Measurements from ENCODE around the gene TCF7. TPM values are rescaled to one million over a fixed set of nuclear protein-coding genes. Genes with fewer than 3 reads are reported as not detected.

Gene TCF7
- total and polyA plus RNA-seq, 2 of the 13 experiments (the other 11 are each of a cell fraction or from before 2014, with no cell fraction given): 6.3 to 6.8 TPM

DNA sequence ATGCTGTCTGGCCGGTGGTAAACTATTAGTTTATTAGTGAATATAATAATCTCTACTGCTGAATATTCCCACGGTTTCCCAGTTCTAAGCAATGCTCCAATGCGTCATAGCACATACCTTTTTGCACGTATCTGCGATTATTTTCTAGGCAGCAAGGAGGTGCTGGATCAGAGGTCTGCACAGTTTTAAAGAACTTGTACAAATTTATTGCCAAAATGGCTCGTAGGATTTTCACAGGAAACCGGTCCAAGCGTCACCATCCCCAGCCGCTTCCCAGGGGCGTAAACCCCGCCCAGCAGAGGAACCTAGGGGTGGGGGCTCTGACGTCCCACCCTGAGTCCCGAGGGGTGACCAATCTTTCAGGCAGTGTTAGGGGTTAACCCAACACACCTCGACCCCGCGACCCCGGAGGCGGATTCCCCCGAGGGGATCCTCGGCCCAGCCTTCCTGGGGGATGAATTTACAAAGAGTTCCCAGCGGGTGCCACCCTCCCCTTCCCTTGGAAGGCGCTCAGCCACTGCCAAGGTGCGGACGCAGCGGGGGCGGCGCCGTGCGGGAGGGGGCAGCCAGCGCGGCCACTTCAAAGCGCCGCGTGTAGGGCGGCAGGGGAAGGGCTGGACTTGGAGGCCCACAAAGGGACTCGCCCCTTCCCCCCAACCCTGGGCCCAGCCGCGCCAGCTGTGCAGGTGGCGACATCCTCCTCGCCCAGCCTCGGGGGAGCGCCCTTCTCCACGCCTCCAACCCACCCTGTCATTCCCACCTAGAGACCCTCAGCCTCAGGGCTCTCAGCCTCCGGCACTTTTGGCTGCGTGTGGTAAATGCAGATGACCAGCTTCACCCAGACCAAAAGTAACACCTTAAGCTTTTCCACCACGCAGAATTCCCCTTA is 43.5 kb upstream of the TCF7 start (continued):
- TF ChIP-seq, protein P1, sequence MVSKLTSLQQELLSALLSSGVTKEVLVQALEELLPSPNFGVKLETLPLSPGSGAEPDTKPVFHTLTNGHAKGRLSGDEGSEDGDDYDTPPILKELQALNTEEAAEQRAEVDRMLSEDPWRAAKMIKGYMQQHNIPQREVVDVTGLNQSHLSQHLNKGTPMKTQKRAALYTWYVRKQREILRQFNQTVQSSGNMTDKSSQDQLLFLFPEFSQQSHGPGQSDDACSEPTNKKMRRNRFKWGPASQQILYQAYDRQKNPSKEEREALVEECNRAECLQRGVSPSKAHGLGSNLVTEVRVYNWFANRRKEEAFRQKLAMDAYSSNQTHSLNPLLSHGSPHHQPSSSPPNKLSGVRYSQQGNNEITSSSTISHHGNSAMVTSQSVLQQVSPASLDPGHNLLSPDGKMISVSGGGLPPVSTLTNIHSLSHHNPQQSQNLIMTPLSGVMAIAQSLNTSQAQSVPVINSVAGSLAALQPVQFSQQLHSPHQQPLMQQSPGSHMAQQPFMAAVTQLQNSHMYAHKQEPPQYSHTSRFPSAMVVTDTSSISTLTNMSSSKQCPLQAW (CRISPR knock-in tag; IDR thresholded peaks at IDR 0.05): peak; percentile 50; the same call in 1 of the 2 replicates
- TF ChIP-seq, protein P2, sequence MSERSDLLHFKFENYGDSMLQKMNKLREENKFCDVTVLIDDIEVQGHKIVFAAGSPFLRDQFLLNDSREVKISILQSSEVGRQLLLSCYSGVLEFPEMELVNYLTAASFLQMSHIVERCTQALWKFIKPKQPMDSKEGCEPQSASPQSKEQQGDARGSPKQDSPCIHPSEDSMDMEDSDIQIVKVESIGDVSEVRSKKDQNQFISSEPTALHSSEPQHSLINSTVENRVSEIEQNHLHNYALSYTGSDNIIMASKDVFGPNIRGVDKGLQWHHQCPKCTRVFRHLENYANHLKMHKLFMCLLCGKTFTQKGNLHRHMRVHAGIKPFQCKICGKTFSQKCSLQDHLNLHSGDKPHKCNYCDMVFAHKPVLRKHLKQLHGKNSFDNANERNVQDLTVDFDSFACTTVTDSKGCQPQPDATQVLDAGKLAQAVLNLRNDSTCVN (CRISPR knock-in tag; IDR thresholded peaks at IDR 0.05; ENCODE audit: borderline replicate concordance): peak; percentile 30; the same call in 1 of the 2 replicates
- TF ChIP-seq, protein P3, sequence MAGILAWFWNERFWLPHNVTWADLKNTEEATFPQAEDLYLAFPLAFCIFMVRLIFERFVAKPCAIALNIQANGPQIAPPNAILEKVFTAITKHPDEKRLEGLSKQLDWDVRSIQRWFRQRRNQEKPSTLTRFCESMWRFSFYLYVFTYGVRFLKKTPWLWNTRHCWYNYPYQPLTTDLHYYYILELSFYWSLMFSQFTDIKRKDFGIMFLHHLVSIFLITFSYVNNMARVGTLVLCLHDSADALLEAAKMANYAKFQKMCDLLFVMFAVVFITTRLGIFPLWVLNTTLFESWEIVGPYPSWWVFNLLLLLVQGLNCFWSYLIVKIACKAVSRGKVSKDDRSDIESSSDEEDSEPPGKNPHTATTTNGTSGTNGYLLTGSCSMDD (CRISPR knock-in tag; IDR thresholded peaks at IDR 0.05): no peak
- TF ChIP-seq EP300 (IDR thresholded peaks at IDR 0.05; ENCODE audit: low read depth in 2 of 2, low read length in 2 of 2): peak in 1 of 2 experiments; percentile 84; a peak in 2 of 4 replicates
- peak; percentile 86 for TF ChIP-seq EP300 (CRISPR knock-in tag; IDR thresholded peaks at IDR 0.05; ENCODE audit: borderline replicate concordance)
- 0 out of 2 replicates have a peak, but pooled peaks have one; percentile 21 for TF ChIP-seq ZNF776 (CRISPR knock-in tag; IDR thresholded peaks at IDR 0.05)
- no peak for TF ChIP-seq DNMT3B (CRISPR knock-in tag; conservative IDR thresholded peaks at IDR 0.05)
- TF ChIP-seq GTF2F1 (IDR thresholded peaks at IDR 0.05; ENCODE audit: low read length): no peak
- TF ChIP-seq, protein P4, sequence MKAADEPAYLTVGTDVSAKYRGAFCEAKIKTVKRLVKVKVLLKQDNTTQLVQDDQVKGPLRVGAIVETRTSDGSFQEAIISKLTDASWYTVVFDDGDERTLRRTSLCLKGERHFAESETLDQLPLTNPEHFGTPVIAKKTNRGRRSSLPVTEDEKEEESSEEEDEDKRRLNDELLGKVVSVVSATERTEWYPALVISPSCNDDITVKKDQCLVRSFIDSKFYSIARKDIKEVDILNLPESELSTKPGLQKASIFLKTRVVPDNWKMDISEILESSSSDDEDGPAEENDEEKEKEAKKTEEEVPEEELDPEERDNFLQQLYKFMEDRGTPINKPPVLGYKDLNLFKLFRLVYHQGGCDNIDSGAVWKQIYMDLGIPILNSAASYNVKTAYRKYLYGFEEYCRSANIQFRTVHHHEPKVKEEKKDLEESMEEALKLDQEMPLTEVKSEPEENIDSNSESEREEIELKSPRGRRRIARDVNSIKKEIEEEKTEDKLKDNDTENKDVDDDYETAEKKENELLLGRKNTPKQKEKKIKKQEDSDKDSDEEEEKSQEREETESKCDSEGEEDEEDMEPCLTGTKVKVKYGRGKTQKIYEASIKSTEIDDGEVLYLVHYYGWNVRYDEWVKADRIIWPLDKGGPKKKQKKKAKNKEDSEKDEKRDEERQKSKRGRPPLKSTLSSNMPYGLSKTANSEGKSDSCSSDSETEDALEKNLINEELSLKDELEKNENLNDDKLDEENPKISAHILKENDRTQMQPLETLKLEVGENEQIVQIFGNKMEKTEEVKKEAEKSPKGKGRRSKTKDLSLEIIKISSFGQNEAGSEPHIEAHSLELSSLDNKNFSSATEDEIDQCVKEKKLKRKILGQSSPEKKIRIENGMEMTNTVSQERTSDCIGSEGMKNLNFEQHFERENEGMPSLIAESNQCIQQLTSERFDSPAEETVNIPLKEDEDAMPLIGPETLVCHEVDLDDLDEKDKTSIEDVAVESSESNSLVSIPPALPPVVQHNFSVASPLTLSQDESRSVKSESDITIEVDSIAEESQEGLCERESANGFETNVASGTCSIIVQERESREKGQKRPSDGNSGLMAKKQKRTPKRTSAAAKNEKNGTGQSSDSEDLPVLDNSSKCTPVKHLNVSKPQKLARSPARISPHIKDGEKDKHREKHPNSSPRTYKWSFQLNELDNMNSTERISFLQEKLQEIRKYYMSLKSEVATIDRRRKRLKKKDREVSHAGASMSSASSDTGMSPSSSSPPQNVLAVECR (CRISPR knock-in tag; IDR thresholded peaks at IDR 0.05; ENCODE audit: borderline replicate concordance): peak; percentile 75; the same call in 1 of the 2 replicates
- peak; percentile 58 for TF ChIP-seq CBX1 (IDR thresholded peaks at IDR 0.05; ENCODE audit: low read depth)
- TF ChIP-seq BCL6 (CRISPR knock-in tag; IDR thresholded peaks at IDR 0.05): peak; percentile 92
- no peak for TF ChIP-seq RBAK (CRISPR knock-in tag; IDR thresholded peaks at IDR 0.05)
- TF ChIP-seq, protein P5, sequence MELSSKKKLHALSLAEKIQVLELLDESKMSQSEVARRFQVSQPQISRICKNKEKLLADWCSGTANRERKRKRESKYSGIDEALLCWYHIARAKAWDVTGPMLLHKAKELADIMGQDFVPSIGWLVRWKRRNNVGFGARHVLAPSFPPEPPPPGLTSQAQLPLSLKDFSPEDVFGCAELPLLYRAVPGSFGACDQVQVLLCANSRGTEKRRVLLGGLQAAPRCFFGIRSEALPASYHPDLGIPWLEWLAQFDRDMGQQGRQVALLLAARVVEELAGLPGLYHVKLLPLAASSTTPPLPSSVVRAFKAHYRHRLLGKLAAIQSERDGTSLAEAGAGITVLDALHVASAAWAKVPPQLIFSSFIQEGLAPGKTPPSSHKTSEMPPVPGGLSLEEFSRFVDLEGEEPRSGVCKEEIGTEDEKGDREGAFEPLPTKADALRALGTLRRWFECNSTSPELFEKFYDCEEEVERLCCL (CRISPR knock-in tag; IDR thresholded peaks at IDR 0.05; ENCODE audit: borderline replicate concordance): no peak
- TF ChIP-seq MAF1 (CRISPR knock-in tag; IDR thresholded peaks at IDR 0.05; ENCODE audit: borderline replicate concordance): peak; percentile 64; the same call in 1 of the 2 replicates
- no peak for TF ChIP-seq ELF4 (CRISPR knock-in tag; IDR thresholded peaks at IDR 0.05; ENCODE audit: borderline replicate concordance)
- no peak for TF ChIP-seq ZNF879 (CRISPR knock-in tag; IDR thresholded peaks at IDR 0.05)
- TF ChIP-seq ZFP36L1 (CRISPR knock-in tag; IDR thresholded peaks at IDR 0.05): peak; percentile 92
- no peak for TF ChIP-seq SIN3B (IDR thresholded peaks at IDR 0.05; ENCODE audit: low read length)
- no peak for TF ChIP-seq TOE1 (CRISPR knock-in tag; IDR thresholded peaks at IDR 0.05)

Data from HepG2 (cell line).